Measurements from ENCODE around the gene CLDN5. TPM values are rescaled to one million over a fixed set of nuclear protein-coding genes. Genes with fewer than 3 reads are reported as not detected.

Gene CLDN5
- total RNA-seq, 4 donors from 2014 or later, result 65.7 to 671 (median 224) TPM

- H3K4me3 ChIP-seq, result no peak overlapping the region
- no peaks in the 10 kb centered on the region for H3K4me1 ChIP-seq
- H3K27ac ChIP-seq, result no peak overlapping the region
- no peak for DNase-seq
- no peak for TF ChIP-seq POLR2A (IDR thresholded peaks at IDR 0.05)
- no peak for TF ChIP-seq CTCF (IDR thresholded peaks at IDR 0.05)
- no peaks in the 10 kb centered on the region for H3K27me3 ChIP-seq
- intact Hi-C loops (cut with DNase I; ENCODE audit: low total_unique reads), result loop anchor here (10.0 kb wide), 1 partner anchor 59 kb away; no protein-coding TSS in a partner anchor
- no peaks in the 10 kb centered on the region for H3K36me3 ChIP-seq
- no peaks in the 10 kb centered on the region for H3K9me3 ChIP-seq
Measured at GRCh38 chr22:19515654-19516377, 8.4 kb downstream of the CLDN5 start.

- no peaks in the 10 kb centered on the region for H3K27me3 ChIP-seq
- H3K27ac ChIP-seq, result no peak overlapping the region
- H3K36me3 ChIP-seq, result no peaks in the 10 kb centered on the region
- no peak for TF ChIP-seq POLR2A (IDR thresholded peaks at IDR 0.05)
- no peak for TF ChIP-seq CTCF (IDR thresholded peaks at IDR 0.05)
- intact Hi-C loops (cut with DNase I; ENCODE audit: low total_unique reads), result loop anchor here (10.0 kb wide), 1 partner anchor 60 kb away; no protein-coding TSS in a partner anchor
- H3K4me3 ChIP-seq, result no peak overlapping the region
- H3K4me1 ChIP-seq, result no peaks in the 10 kb centered on the region
- no peaks in the 10 kb centered on the region for H3K9me3 ChIP-seq
- no peak for DNase-seq
Measured at GRCh38 chr22:19514831-19515565, 9.2 kb downstream of the CLDN5 start.

GRCh38 chr22:19513823-19514222 lies 10.4 kb downstream of the CLDN5 start:
- DNase-seq, result no peak
- Histone ChIP-seq H3K4me3 (no peak overlapping the region), H3K36me3 (no peaks in the 10 kb centered on the region), H3K27me3 (no peaks in the 10 kb centered on the region), H3K9me3 (no peaks in the 10 kb centered on the region), H3K4me1 (no peaks in the 10 kb centered on the region), H3K27ac (no peak overlapping the region)
- TF ChIP-seq CTCF (IDR thresholded peaks at IDR 0.05), result no peak
- no peak for TF ChIP-seq POLR2A (IDR thresholded peaks at IDR 0.05)
- intact Hi-C loops (cut with DNase I; ENCODE audit: low total_unique reads), result loop anchor here (10.0 kb wide), 1 partner anchor 61 kb away; no protein-coding TSS in a partner anchor

GRCh38 chr22:19510919-19511341 lies 13.3 kb downstream of the CLDN5 start:
- no peaks in the 10 kb centered on the region for H3K9me3 ChIP-seq
- no peaks in the 10 kb centered on the region for H3K27me3 ChIP-seq
- intact Hi-C loops (cut with DNase I; ENCODE audit: low total_unique reads), result loop anchor here (10.0 kb wide), 1 partner anchor 64 kb away; no protein-coding TSS in a partner anchor
- H3K36me3 ChIP-seq, result no peaks in the 10 kb centered on the region
- no peak overlapping the region for H3K4me3 ChIP-seq
- H3K4me1 ChIP-seq, result no peaks in the 10 kb centered on the region
- no peak for DNase-seq
- H3K27ac ChIP-seq, result no peak overlapping the region
- TF ChIP-seq CTCF (IDR thresholded peaks at IDR 0.05) (no peak), POLR2A (IDR thresholded peaks at IDR 0.05) (no peak)

- Histone ChIP-seq H3K27ac (no peak overlapping the region), H3K4me3 (no peak overlapping the region), H3K9me3 (no peaks in the 10 kb centered on the region), H3K27me3 (no peaks in the 10 kb centered on the region), H3K4me1 (no peaks in the 10 kb centered on the region), H3K36me3 (no peaks in the 10 kb centered on the region)
- no peak for DNase-seq
- TF ChIP-seq CTCF (IDR thresholded peaks at IDR 0.05) (no peak), POLR2A (IDR thresholded peaks at IDR 0.05) (no peak)
- intact Hi-C loops (cut with DNase I; ENCODE audit: low total_unique reads), result loop anchor here (10.0 kb wide), 1 partner anchor 65 kb away; no protein-coding TSS in a partner anchor
Measured at GRCh38 chr22:19509923-19510322, 14.3 kb downstream of the CLDN5 start.
